HG03280 (cell line): ENCODE measurements around the gene NATD1.
A peak's percentile ranks its signal among the peaks of the same experiment; 100 is the strongest.

Source experiments
- ATAC-seq: cut with Tn5 transposase; IDR thresholded peaks from one replicate; pipeline ENCODE4 v1.9.1; 2021; ENCODE audit warnings: mild to moderate bottlenecking, moderate library complexity; ENCODE audit not compliant: unreplicated experiment

Gene NATD1, protein sequence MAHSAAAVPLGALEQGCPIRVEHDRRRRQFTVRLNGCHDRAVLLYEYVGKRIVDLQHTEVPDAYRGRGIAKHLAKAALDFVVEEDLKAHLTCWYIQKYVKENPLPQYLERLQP

DNA sequence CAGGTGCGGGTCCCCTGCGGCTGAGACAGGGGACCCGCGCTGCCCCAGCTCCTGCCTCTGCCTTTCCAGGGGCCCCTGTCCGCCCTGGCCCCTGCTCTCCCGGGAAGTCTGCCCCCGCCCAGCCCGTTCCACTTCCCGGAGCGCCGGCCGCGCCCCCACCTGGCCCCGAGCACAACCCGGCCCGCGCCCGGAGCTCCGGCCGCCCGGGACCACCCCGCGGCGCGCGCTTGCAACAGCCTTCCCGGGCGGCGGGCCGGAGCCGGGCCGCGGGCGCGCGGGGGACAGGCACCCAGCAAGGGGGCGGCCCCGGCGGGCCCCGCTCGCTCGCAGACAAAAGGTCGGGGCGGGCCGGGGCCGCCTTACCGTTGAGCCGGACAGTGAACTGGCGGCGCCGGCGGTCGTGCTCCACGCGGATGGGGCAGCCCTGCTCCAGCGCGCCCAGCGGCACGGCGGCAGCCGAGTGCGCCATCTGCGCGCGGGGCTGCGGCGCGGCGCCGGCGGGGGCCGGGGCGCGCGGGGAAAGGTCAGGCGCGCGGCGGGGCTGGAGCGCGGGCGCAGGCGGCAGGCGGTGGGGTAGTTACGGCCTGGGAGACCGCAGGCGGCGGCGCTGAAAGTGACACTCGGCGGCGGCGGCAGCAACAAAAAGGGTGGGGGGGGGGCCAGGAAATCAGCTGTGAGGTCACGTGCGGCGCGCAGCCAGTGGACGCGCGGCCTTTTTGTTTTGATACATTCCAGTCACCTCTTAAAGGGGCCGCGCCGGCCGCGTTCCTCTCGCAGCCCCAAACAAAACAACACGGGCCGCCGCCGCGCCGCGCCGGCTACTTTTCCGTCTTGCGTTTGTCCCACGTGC is at the start of gene NATD1:
Gene NATD1, minus strand, starts transcription at position 615 of the 850 bp plus-strand sequence. Its CDS starts 146 bp downstream, at position 469.
- ATAC-seq = peak; percentile 74

DNA sequence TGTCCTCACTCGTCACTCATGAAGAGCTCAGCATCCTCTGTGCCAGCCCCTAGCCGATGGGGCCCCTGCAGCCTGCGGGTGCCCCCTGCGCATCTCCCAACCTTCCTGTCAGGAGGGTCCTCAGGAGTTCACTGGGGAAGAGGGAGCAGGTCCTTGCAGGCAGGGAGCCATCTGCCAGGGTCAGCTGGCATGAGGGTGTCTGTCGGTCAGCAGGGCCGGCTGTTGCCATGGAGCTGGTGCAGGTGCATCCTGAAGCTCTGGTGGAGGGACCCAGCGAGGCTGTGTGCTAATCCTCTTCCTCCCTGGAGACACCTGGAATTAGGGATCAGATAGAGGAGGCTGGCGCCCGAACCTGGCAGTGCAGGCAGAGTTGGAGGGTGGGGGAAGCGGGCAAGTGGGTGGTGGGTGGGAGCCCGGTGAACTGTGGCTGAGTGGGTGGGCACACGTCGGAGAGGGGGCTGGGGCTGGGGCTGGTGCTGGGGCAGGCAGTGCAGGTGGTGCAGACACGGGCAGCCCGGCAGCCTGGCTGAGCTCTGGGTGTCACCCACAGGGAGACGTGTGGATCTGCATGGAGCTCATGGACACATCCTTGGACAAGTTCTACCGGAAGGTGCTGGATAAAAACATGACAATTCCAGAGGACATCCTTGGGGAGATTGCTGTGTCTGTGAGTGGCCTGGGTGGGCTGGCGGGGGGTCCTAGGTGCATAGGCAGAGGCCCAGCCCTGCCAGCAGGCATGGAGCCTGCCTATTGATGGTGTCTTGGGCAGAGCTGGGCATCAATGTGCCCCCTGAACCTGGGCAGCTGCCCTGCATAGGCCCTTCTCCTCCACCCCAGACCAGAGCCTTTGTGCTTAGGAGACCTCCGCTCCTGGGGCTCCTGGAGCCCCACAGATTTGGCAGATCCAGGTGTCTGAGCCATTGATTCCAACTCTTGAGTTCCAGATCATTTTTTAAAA is 48.7 kb upstream of the NATD1 start:
- ATAC-seq = no peak

DNA sequence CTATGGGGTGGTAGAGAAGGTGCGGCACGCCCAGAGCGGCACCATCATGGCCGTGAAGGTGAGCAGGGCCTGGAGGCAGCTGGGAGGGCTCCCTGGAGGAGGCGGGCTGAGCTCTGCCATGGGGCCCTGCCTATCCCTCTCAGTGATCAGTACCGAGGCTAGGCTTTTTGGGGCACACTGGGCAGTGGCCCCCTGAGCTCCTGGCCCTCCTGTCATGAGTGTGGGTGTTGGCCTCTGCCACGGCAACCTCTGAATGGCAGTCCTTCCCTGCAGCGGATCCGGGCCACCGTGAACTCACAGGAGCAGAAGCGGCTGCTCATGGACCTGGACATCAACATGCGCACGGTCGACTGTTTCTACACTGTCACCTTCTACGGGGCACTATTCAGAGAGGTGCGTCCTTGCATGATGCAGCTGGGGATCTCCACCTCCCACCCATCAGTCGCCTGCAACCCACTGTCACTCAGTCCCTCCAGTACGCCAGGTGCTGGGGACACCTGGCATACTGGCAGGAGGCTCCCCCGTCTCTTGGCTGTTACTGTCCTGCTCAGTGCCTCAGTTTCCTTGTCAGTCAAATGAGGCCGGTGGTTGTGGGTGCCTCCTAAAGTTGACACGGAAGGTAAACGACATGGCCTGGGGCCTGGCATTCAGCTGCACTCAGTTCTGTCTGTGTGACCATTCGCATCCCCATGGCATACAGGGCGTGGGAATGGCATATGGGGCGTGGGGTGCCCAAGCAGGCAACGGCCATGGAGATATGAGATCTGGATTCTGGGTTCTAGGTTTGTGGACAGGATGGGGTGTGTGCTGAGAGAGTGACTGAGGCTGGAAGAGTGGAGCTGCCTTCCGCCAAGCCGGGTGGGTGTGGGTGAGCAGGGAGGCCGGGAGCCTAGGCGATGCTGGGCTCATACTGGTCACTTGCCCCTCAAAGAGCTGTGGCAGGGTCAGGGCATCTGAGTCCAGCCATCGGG is 47.7 kb upstream of the NATD1 start:
- ATAC-seq = no peak

DNA sequence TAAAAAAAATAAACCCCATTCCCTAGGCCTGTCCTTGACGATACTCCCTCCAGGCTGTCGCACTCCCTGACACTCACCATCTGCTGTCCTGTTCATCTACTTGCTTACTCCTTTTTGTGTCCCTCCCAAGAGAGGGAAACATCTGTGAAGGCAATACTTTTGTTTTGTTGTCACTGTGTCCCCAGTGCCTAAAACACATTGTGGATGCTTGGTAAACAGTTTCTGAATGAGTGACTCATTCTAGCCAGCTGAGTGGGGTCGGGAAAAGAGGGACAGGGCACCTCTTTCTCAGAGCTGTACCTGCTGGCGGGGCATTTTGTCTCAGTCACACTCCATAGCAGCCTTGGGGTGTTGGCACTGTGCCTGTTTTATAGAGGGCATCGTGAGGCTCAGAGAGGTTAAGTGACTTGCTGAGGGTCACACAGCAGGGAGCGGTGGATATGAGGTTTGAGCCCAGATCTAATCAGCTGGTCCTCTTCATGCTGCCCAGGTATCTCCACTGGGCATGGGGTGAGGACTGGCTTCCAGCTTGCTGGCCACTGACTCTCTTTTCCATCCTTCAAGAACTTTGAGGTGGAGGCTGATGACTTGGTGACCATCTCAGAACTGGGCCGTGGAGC is 46.9 kb upstream of the NATD1 start:
- no peak for ATAC-seq

DNA sequence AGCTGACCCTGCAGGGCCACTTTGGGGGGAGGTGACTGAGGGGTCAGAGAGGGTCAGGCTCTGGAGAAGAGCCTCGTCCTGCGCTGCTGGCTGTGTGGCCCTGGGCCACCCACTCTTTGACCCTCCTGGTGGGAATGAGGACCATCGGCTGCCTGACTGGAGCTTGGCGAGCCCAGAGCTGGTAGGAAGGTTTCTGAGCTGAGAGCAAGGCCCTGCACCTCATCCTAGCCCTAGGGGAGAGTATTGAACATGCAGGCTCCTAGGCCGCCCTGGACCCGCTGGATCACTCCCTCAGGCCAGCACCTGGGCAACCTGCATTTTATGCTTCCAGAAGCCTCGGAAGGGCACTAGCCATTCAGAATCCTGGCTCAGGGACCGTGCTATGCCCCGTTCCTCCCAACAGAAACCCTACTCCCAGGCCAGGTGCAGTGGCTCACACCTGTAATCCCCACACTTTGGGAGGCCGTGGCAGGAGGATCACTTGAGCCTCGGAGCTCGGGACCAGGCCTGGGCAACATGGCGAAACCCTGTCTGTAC is 45.8 kb upstream of the NATD1 start:
- ATAC-seq = no peak

DNA sequence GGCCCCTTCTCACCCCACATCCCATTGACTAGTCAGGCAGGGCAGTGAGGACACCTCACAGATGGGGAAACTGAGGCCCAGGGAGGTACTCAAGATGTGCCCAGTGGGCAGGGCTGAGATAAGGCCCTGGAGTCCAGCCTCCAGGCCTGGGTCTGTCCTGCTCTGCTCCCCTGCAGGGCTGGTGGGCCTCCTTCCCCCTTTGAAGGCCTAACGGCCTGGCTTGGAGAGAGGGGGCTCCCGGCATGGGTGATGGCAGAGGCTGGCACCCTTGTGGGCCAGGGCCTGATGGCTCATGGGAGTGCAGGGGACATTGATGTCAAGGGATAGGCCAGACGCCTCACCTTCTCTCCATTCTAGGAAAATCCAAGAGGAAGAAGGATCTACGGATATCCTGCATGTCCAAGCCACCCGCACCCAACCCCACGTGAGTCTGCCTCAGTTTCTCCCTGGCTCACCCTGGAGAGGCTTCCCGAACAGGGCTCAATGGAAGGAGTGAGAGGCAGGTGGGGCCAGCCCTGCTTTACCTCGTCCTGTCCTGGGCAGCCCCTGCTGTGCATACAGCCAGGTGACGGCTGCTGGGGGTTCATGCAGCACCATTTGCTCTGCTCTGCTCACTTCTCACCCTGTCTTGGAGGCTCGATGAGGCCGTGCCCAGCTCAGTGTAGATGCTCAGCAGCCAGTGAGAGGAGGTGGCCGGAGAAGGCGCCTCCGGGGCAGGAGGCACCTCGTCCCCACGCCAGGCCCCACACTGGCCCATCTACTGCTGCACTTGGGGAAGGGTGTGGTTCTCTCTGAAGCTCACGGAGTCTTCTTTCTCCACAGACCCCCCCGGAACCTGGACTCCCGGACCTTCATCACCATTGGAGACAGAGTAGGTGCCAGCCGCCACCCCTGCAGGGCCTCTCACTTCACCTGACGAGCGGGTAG is 45.1 kb upstream of the NATD1 start:
- ATAC-seq = no peak

DNA sequence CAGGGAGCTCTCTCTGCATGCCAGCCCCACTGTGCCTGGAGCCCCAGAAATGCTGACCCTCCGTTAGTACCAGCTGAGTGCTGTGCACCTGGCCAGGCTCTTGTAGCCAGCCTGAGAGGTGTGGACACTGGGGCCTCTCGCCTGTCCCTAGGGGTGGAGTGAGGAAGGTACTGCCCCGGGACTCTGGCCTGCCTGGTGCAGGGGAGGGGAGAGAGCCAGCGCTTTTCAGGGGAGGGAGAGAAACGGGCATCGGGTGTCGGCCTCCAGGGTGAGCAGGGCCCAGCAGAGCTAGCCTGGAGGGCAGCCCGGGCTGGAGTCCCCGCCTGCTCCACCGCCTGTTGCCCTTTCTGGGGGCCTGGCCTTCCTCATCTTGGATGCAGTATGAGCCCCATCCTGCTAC is 44.4 kb upstream of the NATD1 start:
- no peak for ATAC-seq

DNA sequence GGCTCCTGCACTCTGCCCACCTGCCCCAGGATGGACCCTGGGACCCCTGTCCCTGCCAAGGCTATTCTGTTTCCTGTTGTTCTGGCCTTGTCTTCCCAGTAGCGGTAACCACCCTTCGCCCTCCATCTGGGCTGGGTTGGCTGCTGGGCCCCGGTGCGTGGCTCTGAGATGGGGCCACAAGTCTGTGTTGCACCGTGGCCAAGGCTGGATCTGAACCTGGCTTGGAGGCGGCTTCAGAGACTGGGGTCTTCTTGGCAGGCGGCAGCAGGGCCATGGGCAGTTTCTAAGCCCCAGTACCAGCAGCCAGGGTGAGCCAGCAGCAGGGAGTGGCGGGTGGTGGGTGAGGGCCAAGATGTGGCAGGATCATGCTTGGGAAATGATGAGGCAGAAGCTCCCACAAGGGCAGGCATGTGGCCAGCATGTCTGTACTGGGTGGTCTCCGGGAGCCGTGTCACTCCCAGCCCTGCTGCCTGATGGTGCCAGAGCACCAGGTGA is 43.9 kb upstream of the NATD1 start:
- ATAC-seq = no peak

DNA sequence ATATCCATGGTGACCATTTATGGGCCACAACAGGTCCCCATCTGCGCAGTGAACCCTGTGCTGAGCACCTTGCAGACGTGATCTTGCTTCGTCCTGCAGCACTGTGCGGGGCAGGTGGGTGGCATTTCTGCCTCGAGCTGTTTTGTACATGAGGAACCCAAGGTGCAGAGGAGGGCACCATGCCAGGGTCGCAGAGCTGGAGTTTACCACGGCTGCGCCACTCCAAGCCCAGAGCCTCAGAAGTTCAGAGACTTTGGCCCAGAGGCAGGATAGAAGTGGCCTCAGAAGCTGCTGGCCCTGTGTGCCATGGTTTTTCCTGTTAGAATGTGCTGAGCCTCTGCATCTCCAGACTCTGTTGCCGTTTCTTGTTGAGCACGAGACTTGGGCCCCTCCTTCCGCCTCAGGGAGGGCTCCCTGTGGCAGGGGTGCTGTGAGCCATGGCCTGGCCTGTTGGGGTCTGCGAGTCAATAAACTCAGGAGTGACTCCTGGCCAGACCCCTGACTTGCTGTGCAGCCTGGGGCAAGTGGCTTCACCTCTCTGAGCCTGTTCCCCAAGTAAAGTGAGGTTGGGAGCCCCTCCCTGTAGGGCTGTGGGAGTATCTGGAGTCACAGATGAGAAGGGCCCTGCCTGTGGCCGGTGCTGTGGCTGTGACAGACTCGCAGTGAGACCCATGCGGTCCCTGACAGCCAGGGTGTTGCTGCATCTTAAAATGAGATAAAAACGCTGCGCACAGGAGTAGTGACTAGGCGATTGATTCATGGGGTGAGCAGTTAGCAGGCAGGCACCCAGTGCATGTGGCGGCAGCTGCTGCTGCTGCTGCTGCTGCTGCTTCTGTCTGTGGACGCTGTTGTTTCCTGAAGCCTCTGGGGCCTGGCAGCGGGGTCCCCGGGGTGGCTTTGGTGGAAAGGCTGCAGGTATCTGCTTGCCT is 43.2 kb upstream of the NATD1 start:
- ATAC-seq = no peak

DNA sequence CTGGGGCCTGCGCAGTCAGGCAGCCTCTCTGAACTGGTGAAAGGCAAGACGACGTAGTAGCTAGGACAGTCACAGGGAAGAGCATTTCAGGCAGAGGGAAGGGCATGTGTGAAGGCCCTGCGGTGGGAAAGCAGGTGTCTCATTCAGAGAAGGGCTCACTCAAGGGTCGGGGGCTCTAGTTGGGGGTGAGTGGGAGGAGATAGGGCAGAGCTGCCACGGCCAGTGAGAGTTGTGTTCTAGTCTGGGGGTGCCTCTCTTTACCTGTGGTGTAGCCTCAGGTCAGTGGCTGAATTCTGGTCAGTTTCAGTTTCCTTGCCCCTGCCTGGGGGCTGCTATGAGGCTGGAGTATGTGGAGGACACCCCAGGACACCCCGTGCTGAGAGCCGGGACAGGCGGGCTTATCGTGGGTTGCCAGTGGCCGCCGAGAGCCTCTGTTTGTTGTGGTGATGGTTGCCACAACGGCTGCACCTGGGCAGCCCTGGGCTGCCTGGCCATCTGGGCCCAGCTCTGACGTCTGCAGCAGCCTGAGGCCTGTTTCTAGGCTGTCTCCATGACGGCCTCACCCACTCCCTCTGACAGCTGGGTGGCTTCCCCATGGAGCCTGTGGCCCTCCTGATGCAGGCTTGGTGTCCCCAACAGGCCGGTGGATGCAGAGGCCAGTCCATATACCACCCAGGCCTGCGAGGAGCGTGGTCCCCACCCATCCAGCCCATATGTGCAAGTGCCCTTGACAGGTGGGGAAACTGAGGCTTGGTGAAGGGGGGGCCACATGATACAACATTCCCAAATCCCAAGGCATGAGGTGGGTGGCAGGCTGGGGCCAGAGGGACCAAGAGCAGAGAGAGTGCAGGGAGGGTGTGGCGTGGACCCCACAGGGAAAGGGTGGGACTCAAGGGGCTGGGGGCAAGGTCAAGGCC is 42.1 kb upstream of the NATD1 start:
- no peak for ATAC-seq

DNA sequence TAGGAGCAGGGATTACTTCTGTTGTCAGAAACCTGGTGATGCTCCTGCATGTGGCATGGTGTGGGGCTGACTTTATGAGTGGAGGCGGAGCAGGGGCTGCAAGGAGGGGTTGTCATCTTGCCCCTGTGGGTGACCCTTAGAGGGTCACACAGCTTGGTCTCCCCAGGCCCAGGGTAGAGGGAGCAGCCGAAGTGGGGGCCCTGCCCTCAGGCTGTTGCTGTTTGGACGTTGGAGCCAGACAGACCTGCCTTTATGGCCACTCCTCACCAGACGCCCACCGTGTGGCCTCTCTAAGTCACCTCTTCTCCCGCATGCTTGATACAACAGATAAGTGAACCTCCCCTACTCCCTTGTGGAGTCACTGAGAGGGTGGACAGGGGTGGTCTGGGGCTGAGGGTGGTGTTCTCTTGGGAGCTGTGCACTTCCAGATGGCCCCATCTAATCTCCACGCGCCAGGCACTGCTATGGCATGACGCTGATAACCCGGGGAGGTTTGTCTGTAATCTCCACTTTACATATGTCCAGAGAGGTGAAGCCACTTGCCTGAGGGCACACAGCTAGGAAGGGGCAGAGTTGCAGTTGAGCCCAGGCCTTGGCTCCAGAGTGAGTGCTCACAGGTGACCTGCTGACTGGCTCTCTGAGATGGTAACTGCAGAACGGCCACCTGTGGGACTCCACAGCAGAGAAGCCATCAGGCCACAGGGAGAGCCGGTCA is 41.3 kb upstream of the NATD1 start:
- ATAC-seq = no peak

DNA sequence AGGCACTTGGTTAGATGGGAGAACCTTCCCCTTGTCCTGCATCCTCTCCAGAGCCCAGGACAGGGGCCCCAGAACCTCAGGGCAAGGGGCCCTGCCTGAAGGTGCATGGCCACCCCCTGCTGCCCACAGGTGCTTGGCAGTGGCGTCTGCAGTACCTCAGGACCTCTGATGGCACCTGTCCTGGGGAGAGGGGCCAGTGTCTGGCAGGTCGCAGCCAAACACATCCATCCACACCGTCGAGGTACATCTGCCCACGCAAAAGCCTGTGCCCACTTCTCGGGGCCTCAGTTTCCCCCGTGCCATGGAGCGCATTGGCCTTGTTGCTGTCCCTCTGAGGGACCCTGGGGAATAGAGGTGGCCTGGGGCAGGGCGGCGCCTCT is 40.6 kb upstream of the NATD1 start:
- ATAC-seq = no peak

DNA sequence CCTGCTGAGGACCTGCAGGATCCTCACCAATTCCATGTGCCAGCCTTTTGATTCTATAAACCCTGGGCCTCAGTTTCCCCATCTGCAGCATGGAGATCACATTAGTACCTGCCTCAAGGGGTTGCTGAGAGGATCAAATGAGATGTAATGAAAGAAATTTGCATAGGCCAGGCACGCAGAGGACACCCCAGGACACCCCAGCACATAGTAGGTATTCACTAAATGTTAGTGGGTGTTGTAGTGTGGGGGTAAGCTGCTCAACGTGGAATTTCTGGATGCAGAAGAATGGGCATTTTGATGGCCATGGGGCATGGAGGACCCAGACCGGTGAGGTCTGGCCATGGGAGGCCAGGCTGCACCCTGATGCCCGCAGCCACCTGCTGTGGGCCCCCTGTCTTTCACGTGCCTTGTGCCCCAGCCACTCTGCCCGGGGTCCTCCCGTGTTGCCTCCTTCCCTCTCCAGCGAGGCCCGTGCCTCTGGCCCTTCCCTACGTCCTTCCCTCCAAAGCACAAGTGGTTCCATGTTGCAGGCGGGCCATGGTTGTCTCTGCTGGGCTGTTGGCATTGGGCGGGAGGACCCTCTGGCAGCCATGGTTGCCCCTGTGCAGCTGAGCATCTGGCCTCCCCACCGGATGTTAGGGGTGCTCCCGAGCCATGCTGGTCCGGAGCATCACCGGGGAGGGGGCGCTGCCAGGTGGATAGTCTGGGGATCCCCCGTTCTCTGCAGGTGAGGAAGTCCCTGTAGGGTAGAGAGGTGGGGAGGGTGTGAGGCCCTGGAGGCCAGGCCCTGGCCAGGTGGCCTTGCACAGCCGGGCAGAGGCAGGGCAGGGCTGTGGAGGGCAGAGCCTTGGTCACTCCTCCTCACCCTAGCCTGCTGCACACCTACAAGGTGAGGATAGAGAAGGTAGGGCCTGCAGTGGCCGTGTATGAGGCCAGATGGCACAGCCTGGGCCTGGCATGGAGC is 39.9 kb upstream of the NATD1 start:
- ATAC-seq = no peak

DNA sequence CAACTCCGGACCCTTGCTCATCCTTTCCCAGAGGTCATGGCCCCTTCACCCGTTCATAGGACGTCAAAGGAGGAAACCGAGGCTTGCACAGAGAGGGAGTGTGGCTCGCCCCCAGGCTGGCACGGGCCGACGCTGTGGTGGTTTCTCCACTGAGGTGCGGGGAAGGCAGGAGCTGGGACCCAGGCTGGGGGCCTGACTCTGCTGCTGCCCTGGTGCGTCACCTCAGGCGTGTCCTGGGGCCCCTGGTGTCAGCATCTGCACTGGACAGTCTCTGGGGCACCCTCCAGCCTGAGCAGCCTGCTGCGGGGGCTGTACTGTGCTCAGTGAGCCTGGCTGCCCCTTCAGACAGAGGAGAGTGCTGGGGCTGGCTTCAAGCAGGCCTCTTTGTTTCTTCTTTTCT is 38.7 kb upstream of the NATD1 start:
- ATAC-seq = no peak

DNA sequence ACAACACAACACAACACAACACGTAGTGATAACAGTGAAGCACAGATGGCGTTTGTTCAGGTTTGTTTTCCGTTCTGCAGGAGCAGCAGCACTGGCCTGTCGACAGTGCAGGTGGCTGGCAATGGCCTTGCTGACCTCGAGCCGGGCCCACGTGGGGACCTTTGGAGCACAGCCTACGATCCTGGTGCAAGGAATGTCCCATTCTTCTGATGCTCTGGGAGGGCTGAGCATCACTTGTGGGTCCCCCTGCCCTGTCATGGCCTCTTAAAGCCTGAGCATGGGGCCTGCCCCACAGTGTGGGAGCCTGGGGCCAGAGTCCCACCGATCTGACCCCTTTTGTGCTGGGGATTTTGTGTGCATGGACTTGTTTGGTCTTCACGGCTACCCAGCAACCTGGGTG is 38.1 kb upstream of the NATD1 start:
- ATAC-seq = no peak
